Cardiac muscle cell (in vitro differentiated cells and primary cell): ENCODE measurements around the gene NIPBL. TPM values are rescaled to one million over a fixed set of nuclear protein-coding genes. Genes with fewer than 3 reads are reported as not detected.
"Not testable (repeated sequence)": the region's sequence is repeated elsewhere in the genome, so short reads cannot be mapped to it uniquely, and the experiment has no call there.

Experiments used
- DNase-seq, 2 donors: peaks; one replicate each; pipeline versions ENCODE4 v3.0.0 to v3.0.0-alpha.2; 2010 to 2017; ENCODE audit warnings: low read depth in 1 of 2, low spot score in 1 of 2
- H3K27ac ChIP-seq: fragments of 200-600 bp; sonication (generic); 2 replicates; pipeline ENCODE4 v1.5.1; 2016
- H3K27me3 ChIP-seq: fragments of 200-600 bp; sonication (generic); 2 replicates; pipeline ENCODE4 v1.6.0; 2016; ENCODE audit warnings: control low read depth
- H3K36me3 ChIP-seq: fragments of 200-600 bp; sonication (generic); 2 replicates; pipeline ENCODE4 v1.5.1; 2016; ENCODE audit warnings: control low read depth
- H3K4me1 ChIP-seq: fragments of 200-600 bp; sonication (generic); 2 replicates; pipeline ENCODE4 v1.8.1; 2017; ENCODE audit warnings: low read depth, mild to moderate bottlenecking, mixed run types
- H3K4me3 ChIP-seq: fragments of 200-600 bp; sonication (generic); 2 replicates; pipeline ENCODE4 v1.5.1; 2016; ENCODE audit warnings: mild to moderate bottlenecking
- H3K9me3 ChIP-seq: fragments of 200-600 bp; sonication (generic); 2 replicates; pipeline ENCODE4 v1.5.1; 2017; ENCODE audit warnings: low read depth, mild to moderate bottlenecking, control low read depth
- polyA plus RNA-seq: library from polyadenylated mRNA; unstranded; fragments of >200 nt; fragmentation: Nextera tagmentation; extraction: Ambion mirVana; gene quantifications from 2 replicates; pipeline ENCODE4 v1.2.1, GENCODE V29; 2016
- total RNA-seq: library from RNA; depleted of rRNA; stranded (reverse); fragments of >200 nt; gene quantifications from 2 replicates; pipeline ENCODE4 v1.2.3, GENCODE V29; 2016
- TF ChIP-seq, protein P1 (sequence below): IDR thresholded peaks from 2 replicates; pipeline ENCODE4 v1.5.1; 2012; ENCODE audit warnings: low read depth, mild to moderate bottlenecking, low read length

The NIPBL gene
- total and polyA plus RNA-seq, 2 experiments from 2014 or later = 19.1 to 43.9 TPM

DNA sequence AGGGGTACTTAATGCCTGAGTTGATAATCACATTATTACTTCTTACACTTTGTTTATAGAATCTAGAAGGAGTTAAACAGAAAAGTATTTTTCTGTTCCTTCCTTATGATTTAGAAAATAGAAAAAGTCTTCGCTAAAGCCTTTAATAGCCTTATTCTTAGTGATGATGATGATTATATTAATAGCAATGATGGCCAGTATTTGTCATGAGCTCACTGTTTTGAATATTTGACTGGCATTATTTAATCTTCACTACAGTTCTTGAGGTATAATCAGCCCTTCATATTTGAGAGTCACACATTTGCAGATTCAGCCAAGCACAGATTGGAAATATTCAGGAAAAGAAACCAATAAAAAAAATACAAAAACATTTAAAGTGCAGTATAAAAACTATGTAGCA lies 23.3 kb downstream of the NIPBL start:
- Histone ChIP-seq H3K4me1 (peaks cover 4% of the 10 kb centered on the region), H3K9me3 (no peaks in the 10 kb centered on the region), H3K27ac (no peak overlapping the region), H3K27me3 (no peaks in the 10 kb centered on the region), H3K4me3 (no peak overlapping the region), H3K36me3 (no peaks in the 10 kb centered on the region)
- TF ChIP-seq, protein P1, sequence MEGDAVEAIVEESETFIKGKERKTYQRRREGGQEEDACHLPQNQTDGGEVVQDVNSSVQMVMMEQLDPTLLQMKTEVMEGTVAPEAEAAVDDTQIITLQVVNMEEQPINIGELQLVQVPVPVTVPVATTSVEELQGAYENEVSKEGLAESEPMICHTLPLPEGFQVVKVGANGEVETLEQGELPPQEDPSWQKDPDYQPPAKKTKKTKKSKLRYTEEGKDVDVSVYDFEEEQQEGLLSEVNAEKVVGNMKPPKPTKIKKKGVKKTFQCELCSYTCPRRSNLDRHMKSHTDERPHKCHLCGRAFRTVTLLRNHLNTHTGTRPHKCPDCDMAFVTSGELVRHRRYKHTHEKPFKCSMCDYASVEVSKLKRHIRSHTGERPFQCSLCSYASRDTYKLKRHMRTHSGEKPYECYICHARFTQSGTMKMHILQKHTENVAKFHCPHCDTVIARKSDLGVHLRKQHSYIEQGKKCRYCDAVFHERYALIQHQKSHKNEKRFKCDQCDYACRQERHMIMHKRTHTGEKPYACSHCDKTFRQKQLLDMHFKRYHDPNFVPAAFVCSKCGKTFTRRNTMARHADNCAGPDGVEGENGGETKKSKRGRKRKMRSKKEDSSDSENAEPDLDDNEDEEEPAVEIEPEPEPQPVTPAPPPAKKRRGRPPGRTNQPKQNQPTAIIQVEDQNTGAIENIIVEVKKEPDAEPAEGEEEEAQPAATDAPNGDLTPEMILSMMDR = no peak
- no peak for DNase-seq

DNA sequence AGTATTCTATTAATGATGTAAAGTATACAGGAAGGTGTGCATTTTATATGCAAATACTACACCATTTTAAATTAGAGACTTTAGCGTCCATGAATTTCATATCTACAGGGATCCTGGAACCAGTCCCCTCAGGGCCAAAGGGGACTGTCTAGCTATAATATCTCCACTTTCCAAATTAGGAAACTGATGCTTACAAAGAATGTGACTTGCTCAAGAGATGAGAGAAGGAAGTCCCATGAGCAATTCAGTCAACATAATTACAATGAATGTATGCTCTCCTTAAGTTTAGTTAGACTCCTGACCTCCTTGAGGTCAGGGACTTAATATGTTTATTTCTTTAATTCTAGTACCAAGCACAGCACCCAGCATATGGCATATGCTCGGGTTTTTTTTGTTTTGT lies 23.7 kb downstream of the NIPBL start:
- no peaks in the 10 kb centered on the region for H3K9me3 ChIP-seq
- H3K27ac ChIP-seq = no peak overlapping the region
- no peak overlapping the region for H3K4me3 ChIP-seq
- peaks cover 4% of the 10 kb centered on the region for H3K4me1 ChIP-seq
- no peaks in the 10 kb centered on the region for H3K27me3 ChIP-seq
- no peaks in the 10 kb centered on the region for H3K36me3 ChIP-seq
- TF ChIP-seq, protein P1 = no peak
- DNase-seq = no peak

DNA sequence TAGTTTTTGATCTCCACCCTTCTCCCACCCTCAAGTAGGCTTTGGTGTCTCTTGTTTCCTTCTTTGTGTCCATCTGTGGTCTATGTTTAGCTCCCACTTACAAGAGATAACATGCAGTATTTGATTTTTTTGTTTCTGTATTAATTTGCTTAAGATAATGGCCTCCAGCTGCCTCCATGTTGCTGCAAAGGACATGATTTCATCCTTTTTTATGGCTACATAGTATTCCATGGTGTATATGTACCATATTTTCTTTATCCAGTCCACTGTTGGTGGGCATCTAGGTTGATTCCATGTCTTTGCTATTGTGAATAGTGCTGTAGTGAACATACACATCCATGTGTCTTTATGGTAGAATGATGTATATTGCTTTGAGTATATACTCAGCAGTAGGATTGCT lies 24.5 kb downstream of the NIPBL start:
- not testable (repeated sequence) for DNase-seq, H3K27ac ChIP-seq, H3K4me3 ChIP-seq, H3K27me3 ChIP-seq, H3K4me1 ChIP-seq, H3K36me3 ChIP-seq, H3K9me3 ChIP-seq

DNA sequence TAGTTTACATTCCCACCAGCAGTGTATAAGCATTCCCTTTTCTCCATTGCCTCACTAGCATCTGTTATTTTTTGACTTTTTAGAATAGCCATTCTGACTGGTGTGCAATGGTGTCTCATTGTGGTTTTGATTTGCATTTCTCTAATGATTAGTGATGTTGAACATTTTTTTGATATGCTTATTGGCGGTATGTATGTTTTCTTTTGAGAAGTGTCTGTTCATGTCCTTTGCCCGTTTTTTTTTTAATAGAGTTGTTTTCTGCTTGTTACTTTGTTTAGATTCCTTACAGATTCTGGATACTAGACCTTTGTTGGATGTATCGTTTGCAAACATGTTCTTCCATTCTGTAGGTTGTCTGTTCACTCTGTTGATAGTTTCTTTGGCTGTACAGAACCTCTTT lies 25.3 kb downstream of the NIPBL start:
- DNase-seq = no peak
- H3K27me3 ChIP-seq = no peaks in the 10 kb centered on the region
- TF ChIP-seq, protein P1 = no peak
- H3K36me3 ChIP-seq = no peaks in the 10 kb centered on the region
- no peak overlapping the region for H3K4me3 ChIP-seq
- no peak overlapping the region for H3K27ac ChIP-seq
- H3K4me1 ChIP-seq = peaks cover 4% of the 10 kb centered on the region
- no peaks in the 10 kb centered on the region for H3K9me3 ChIP-seq

DNA sequence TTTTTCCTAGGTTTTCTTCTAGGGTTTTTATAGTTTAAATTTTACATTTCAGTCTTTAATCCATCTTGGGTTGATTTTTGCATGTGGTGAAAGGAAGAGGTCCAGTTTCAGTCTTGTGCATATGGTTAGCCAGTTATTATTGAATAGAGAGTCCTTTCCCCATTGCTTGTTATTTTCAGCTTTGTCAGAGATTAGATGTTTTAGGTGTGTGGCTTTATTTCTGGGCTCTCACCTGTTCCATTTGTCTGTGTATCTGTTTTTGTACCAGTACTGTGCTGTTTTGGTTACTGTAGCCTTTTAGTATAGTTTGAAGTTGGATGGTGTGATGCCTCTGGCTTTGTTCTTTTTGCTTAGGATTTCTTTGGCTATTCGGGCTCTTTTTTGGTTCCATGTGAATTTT lies 25.8 kb downstream of the NIPBL start:
- TF ChIP-seq, protein P1 = no peak
- Histone ChIP-seq H3K27me3 (no peaks in the 10 kb centered on the region), H3K9me3 (no peaks in the 10 kb centered on the region), H3K4me1 (peaks cover 4% of the 10 kb centered on the region), H3K27ac (no peak overlapping the region), H3K4me3 (no peak overlapping the region), H3K36me3 (no peaks in the 10 kb centered on the region)
- DNase-seq = no peak

DNA sequence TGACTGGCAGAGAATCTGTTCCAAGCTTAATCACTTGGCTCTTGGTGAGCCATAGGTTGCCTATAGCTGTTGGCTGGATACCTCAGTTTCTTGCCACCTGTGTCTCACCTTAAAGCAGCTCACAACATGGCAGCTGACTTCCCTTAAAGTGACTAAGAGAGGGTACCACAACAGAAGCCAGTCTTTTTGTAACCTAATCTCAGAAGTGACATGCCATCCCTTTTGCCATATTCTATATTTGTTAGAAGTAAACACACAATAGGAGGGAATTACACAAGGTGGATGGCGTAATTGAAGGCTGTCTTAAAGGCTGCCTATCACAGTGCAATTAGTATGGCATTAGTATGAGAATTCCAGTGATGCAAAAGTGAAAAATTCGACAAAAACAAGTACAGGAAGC lies 28.1 kb downstream of the NIPBL start:
- H3K27me3 ChIP-seq = no peaks in the 10 kb centered on the region
- H3K27ac ChIP-seq = no peak overlapping the region
- TF ChIP-seq, protein P1 = no peak
- H3K4me1 ChIP-seq = no peaks in the 10 kb centered on the region
- no peak overlapping the region for H3K4me3 ChIP-seq
- no peaks in the 10 kb centered on the region for H3K9me3 ChIP-seq
- H3K36me3 ChIP-seq = no peaks in the 10 kb centered on the region
- DNase-seq = no peak
